CD14-positive monocyte (primary cell): ENCODE results near the gene ABCA6. TPM values are rescaled to one million over a fixed set of nuclear protein-coding genes. Genes with fewer than 3 reads are reported as not detected.
"Not testable (repeated sequence)": the region's sequence is repeated elsewhere in the genome, so short reads cannot be mapped to it uniquely, and the experiment has no call there.

Source experiments
- DNase-seq, 3 donors: peaks; one replicate each; pipeline ENCODE4 v3.0.0-alpha.2; 2011 to 2022
- H2AFZ ChIP-seq: 2 replicates; pipeline ENCODE4 v1.6.0; 2012; ENCODE audit warnings: mild to moderate bottlenecking, low read depth, low read length, inconsistent platforms; ENCODE audit not compliant: insufficient read depth, poor library complexity, severe bottlenecking
- H3K27ac ChIP-seq, 2 donors: 1 replicate in 1 of 2; 2 replicates in 1 of 2; pipeline ENCODE4 v1.5.1; 2012 to 2013; ENCODE audit warnings: low read length in 2 of 2, control low read depth in 1 of 2, inconsistent platforms in 1 of 2, low read depth in 1 of 2, mild to moderate bottlenecking in 1 of 2
- H3K27me3 ChIP-seq, 2 donors: one replicate each; pipeline versions ENCODE4 v1.6.0 to v1.6.1; 2011 to 2013; ENCODE audit warnings: low read length in 2 of 2; ENCODE audit not compliant: control insufficient read depth in 2 of 2, insufficient read depth in 2 of 2
- H3K36me3 ChIP-seq, 2 donors: replicated peaks in 1 of 2; 1 replicate in 1 of 2; 2 replicates in 1 of 2; pipeline versions ENCODE4 v1.5.1 to v1.6.1; 2012 to 2013; ENCODE audit warnings: low read length in 2 of 2, control low read depth in 1 of 2, inconsistent platforms in 1 of 2, mild to moderate bottlenecking in 1 of 2; ENCODE audit not compliant: insufficient read depth in 2 of 2, control insufficient read depth in 1 of 2
- H3K4me1 ChIP-seq, 2 donors: 1 replicate in 1 of 2; 2 replicates in 1 of 2; pipeline versions ENCODE4 v1.5.1 to v1.6.1; 2012 to 2013; ENCODE audit warnings: low read length in 2 of 2, control low read depth in 1 of 2, inconsistent platforms in 1 of 2, mild to moderate bottlenecking in 1 of 2, moderate library complexity in 1 of 2; ENCODE audit not compliant: insufficient read depth in 2 of 2, control insufficient read depth in 1 of 2
- H3K4me2 ChIP-seq: replicated peaks from 2 replicates; pipeline ENCODE3; 2012; ENCODE audit warnings: low read length, moderate library complexity, mild to moderate bottlenecking; ENCODE audit not compliant: poor library complexity, severe bottlenecking; ENCODE audit errors: extremely low read depth
- H3K4me3 ChIP-seq, 3 experiments: fragments of 200-600 bp in 1 of 3; sonication (generic) in 1 of 3; replicated peaks in 1 of 3; 1 replicate in 2 of 3; 2 replicates in 1 of 3; pipeline ENCODE4 v1.5.1; 2011 to 2013; ENCODE audit warnings: low read length in 3 of 3, mild to moderate bottlenecking in 3 of 3, control low read depth in 2 of 3, low read depth in 2 of 3, inconsistent platforms in 1 of 3, moderate library complexity in 1 of 3
- H3K79me2 ChIP-seq: 2 replicates; pipeline ENCODE4 v1.6.0; 2012; ENCODE audit warnings: mild to moderate bottlenecking, control low read depth, inconsistent platforms, low read length, moderate library complexity; ENCODE audit not compliant: insufficient read depth
- H3K9ac ChIP-seq: 2 replicates; pipeline ENCODE4 v1.6.0; 2017; ENCODE audit warnings: low read length, mild to moderate bottlenecking; ENCODE audit not compliant: insufficient read depth, poor library complexity, severe bottlenecking
- H3K9me3 ChIP-seq, 2 donors: replicated peaks in 1 of 2; 1 replicate in 1 of 2; 2 replicates in 1 of 2; pipeline versions ENCODE4 v1.5.1 to v1.6.1; 2012 to 2013; ENCODE audit warnings: low read length in 2 of 2, control low read depth in 1 of 2; ENCODE audit not compliant: control insufficient read depth in 1 of 2, insufficient read depth in 1 of 2
- H4K20me1 ChIP-seq: 2 replicates; pipeline ENCODE4 v1.6.0; 2012; ENCODE audit warnings: mild to moderate bottlenecking, low read length, control low read depth, moderate library complexity; ENCODE audit not compliant: insufficient read depth
- H3K27ac Mint-ChIP-seq, 7 donors: one replicate each; pipeline ENCODE4 v1.8.0; 2020; ENCODE audit warnings: mild to moderate bottlenecking in 7 of 7, mixed read lengths in 7 of 7, moderate library complexity in 6 of 7, inconsistent platforms in 2 of 7
- H3K27me3 Mint-ChIP-seq, 3 donors: one replicate each; pipeline ENCODE4 v1.8.0; 2021 to 2022; ENCODE audit warnings: low read depth in 3 of 3, mild to moderate bottlenecking in 3 of 3, mixed read lengths in 3 of 3, moderate library complexity in 3 of 3, inconsistent platforms in 1 of 3
- H3K36me3 Mint-ChIP-seq, 2 donors: one replicate each; pipeline ENCODE4 v1.8.0; 2020; ENCODE audit warnings: mixed read lengths in 2 of 2, inconsistent platforms in 1 of 2, mild to moderate bottlenecking in 1 of 2
- H3K4me1 Mint-ChIP-seq: one replicate; pipeline ENCODE4 v1.8.0; 2020; ENCODE audit warnings: mild to moderate bottlenecking, mixed read lengths
- H3K4me3 Mint-ChIP-seq, 2 donors: one replicate each; pipeline ENCODE4 v1.8.0; 2020; ENCODE audit warnings: mild to moderate bottlenecking in 2 of 2, mixed read lengths in 2 of 2, moderate library complexity in 1 of 2
- H3K9me3 Mint-ChIP-seq, 7 donors: one replicate each; pipeline ENCODE4 v1.8.0; 2020 to 2022; ENCODE audit warnings: mixed read lengths in 7 of 7, mild to moderate bottlenecking in 6 of 7, moderate library complexity in 6 of 7, inconsistent platforms in 2 of 7
- CTCF ChIP-seq: fragments of 200-600 bp; IDR thresholded peaks from one replicate; pipeline ENCODE4 v1.8.0; 2022; ENCODE audit warnings: antibody characterized with exemption, mild to moderate bottlenecking
- intact Hi-C, 2 donors: fragments of 100-400 bp; cut with micrococcal nuclease; formaldehyde crosslinking; loops; one replicate each; pipeline versions ENCODE4 v1.15.0 to v1.15.1; 2023
- polyA plus RNA-seq, 3 donors: library from polyadenylated mRNA; depleted of rRNA in 1 of 3; unstranded in 2 of 3; stranded (reverse) in 1 of 3; fragments of 300-500 nt in 2 of 3; fragments of >200 nt in 1 of 3; fragmentation: Illumina TruSeq in 2 of 3; gene quantifications; 1 replicate in 2 of 3; 2 replicates in 1 of 3; pipeline ENCODE4 v1.2.3, GENCODE V29; 2012 to 2021

ABCA6 gene
- polyA plus RNA-seq, 3 donors: 0.52 to 0.93 (median 0.76) TPM

DNA sequence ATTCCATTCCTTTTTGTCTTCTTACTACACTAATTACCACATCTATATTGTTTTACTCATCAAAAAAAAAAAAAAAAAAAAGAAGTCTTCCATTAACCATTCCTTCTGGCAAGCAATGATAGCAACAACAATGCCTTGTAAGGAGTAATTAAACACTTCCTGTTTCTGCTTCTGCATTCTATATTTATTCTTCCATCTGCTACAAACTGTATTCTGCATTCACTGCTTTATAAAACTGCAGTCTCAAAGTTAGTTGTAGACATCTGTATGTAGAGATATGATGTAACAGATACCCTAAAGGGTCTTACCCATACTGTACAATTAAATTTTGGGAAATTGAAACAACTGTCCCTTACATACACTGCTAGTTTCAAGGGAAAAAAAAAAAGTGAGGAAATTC, 28.7 kb upstream of the ABCA6 start:
- Histone ChIP-seq H3K27me3 (no peaks in the 10 kb centered on the region), H4K20me1 (no peaks in the 10 kb centered on the region), H3K4me3 (peak overlapping the region in 1 of 3 experiments; percentile 40), H3K4me2 (peak overlapping the region; percentile 57), H3K9ac (no peak overlapping the region), H3K36me3 (no peaks in the 10 kb centered on the region), H3K79me2 (no peaks in the 10 kb centered on the region), H3K27ac (peak overlapping the region in 1 of 2 donors; percentile 64), H2AFZ (no peak overlapping the region), H3K4me1 (peaks cover 28 to 48% of the 10 kb centered on the region in 2 donors), H3K9me3 (no peaks in the 10 kb centered on the region)
- H3K4me3 Mint-ChIP-seq: peak overlapping the region in 1 of 2 donors; percentile 16
- peaks cover 3 to 5% of the 10 kb centered on the region in 2 donors for H3K36me3 Mint-ChIP-seq
- DNase-seq: peak; percentile 25 to 70 (median 52)
- H3K4me1 Mint-ChIP-seq: peaks cover 35% of the 10 kb centered on the region
- TF ChIP-seq CTCF: no peak
- peak overlapping the region; percentile 3 to 79 (median 57) for H3K27ac Mint-ChIP-seq
- H3K9me3 Mint-ChIP-seq: peaks cover 0 to 9% (median 5%) of the 10 kb centered on the region in 7 donors
- intact Hi-C loops: no loop called here
- H3K27me3 Mint-ChIP-seq: no peaks in the 10 kb centered on the region

DNA sequence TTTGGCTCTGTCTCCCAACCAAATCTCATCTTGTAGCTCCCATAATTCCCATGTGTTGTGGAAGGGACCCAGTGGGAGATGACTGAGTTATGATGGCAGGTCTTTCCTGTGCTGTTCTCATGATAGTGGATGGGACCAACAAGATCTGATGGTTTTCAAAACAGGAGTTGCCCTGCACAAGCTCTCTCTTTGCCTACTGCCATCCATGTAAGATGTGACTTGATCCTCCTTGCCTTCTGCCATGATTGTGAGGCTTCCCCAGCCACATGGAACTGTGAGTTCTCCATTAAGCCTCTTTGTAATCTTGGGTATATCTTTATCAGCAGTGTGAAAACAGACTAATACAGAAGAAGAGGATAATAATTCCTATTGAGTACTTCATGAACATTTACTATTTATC, 26.9 kb upstream of the ABCA6 start:
- not testable (repeated sequence) for H3K36me3 Mint-ChIP-seq, H3K9me3 ChIP-seq, H3K9me3 Mint-ChIP-seq, H3K27ac ChIP-seq, H3K27me3 ChIP-seq, DNase-seq, H3K4me2 ChIP-seq, H3K4me3 Mint-ChIP-seq, H4K20me1 ChIP-seq, H3K79me2 ChIP-seq, H3K4me3 ChIP-seq, H2AFZ ChIP-seq, H3K9ac ChIP-seq, H3K36me3 ChIP-seq, H3K27me3 Mint-ChIP-seq
- intact Hi-C loops: loop anchor here in 1 of 2 donors (5.0 kb wide), 1 partner anchor 71 kb away; no protein-coding TSS in a partner anchor
- Mint-ChIP-seq H3K4me1 (peaks cover 22% of the 10 kb centered on the region), H3K27ac (peak overlapping the region in 1 of 7 donors; percentile 45)
- H3K4me1 ChIP-seq: peaks cover 16 to 31% of the 10 kb centered on the region in 2 donors
